Measurements from ENCODE around the gene S1PR3.

S1PR3 gene

DNA sequence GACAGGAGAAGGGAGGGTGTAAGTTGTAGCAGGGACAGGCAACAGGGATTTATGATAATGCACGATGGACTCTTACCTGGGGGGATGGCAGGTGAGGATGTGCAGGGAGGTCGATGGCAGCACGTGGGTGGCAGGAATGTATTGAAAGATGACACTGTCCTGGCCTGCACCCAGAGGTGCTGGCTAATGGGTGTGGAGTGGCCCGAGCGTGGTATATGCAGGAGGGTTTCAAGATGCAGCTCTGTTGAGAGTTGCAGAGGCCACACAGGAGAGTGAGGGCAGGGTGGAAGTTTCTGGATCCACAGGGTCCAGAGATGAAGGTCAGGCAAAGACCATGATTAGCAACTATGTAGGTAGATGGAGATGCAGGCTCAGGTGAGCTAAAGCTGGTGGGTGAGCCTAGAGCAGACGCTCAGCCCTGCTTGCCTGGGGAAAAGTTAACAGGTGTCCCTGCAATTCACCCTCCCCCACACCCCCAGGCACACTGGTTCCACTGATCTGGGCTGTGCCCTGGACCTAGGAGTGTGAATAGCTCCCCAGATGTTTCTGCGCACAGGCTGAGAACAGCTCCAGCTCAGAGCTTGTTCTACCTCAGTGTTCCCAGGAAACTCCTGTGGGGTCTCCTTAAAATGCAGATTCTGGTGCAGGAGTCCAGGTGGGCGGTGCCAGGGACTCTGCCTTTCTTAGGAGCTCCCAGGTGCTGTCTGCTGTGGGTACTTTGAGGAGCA is 21.5 kb upstream of the S1PR3 start:
- DNase-seq = no peak

GRCh38 chr9:88971131-88971960 is 19.9 kb upstream of the S1PR3 start:
- no peak for DNase-seq

DNA sequence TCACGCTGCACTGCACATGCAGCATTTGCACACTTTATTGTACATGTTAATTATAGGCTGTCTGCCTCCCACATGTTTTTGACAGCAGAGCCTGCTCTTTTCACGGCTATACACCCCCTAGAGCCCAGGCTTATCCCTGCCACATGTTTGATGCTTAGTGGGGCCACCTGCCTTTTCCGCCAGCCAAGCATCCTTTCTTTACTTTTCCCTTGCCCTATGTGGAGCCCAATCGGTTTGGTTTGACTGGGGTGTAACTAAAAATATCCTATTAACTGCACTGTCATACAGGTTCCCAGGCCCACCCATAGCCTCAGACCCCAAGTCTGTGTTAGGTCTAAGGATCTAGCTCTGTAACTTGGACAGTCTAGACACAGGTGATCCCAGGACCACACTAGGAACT is 18.9 kb upstream of the S1PR3 start:
- DNase-seq = no peak

GRCh38 chr9:88973281-88974045 is 17.8 kb upstream of the S1PR3 start:
- DNase-seq = peak; percentile 5

DNA sequence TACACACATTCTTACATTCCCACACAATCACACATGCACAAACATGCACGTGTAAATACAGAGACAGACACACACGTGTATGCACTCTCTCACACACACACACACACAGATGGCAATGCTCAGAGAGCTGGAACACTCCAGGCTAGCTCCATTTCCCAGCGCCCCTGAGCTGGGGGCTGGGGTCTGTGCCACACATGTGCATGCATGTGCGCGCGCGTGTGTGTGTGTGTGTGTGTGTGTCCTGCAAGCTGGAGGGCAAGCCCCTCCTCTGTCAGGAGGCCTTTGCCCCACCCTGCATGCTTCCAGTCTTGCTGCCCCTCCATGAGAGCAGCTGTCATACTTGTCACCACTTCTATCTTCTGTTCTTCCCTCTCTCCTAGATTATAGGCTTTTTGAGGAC is 16.6 kb upstream of the S1PR3 start:
- no peak for DNase-seq

DNA sequence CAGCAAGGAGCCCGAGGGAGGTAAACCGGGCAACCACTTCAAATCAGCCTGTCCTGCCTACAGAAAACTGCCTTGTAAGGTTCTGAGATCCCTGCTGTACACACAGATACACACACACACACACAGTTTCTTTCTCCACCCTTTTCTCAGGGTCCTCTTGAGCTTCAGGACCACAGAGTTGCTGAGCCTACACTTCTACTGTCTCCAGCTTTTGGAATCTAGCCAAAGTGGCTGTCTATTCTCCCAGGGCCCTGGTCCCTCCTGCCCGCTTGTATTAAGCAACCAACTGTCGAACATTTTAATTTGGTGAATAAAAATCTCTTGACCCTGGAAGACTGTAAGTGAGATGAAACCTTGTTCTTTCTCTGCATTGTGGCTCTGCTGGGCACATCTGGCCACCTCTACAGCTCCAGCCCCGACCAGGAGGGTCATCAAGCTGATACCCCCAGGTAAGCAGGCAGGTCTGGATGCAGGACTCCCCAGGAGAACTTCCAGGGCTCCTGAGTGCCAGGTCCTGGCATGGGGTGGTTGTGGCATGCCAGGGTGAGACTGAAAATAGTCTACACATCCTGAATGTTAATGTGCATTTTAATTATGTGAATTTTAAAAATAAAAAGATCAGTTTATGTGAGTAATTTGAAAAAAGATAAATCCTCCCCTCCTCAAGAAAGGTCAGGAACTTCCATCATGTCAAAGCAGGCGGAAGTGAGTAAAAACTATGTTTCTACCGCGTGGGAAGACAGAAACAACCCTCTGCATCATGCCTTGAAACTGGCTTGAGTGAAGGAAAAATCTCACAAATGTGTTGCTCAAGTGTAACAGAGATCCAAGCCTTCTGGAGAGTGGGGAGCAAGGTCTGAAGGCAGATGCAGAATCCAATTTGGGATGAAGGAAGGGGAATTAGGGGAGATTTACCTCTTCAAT is 15.0 kb upstream of the S1PR3 start:
- no peak for DNase-seq

- no peak for DNase-seq
Measured at GRCh38 chr9:88976890-88977257, 14.4 kb upstream of the S1PR3 start.

- no peak for DNase-seq
Measured at GRCh38 chr9:88978034-88978433, 13.2 kb upstream of the S1PR3 start.

- DNase-seq = no peak
Measured at GRCh38 chr9:88979021-88979420, 12.2 kb upstream of the S1PR3 start.

- no peak for DNase-seq
Measured at GRCh38 chr9:88979791-88980190, 11.5 kb upstream of the S1PR3 start.

DNA sequence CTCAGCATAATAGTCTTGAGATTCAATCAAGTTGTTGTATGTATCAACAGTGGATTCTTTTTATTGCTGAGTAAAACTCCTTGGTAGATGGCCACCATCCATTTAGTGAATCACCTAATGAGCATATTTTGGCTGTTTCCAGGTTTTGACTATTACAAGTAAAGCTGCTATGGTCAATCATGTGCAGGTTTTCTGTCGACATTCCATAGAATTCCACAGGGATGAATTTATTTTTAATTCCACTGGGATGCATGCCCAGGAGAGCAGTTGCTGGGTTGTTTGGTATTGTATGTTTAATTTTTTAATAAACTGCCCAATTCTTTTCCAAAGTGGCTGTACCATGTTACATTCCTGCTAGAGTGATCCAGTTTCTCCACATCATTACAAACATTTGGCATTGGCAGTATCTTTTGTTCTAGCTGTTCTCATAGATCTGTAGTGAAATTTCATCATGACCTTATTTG is 10.5 kb upstream of the S1PR3 start:
- no peak for DNase-seq

DNA sequence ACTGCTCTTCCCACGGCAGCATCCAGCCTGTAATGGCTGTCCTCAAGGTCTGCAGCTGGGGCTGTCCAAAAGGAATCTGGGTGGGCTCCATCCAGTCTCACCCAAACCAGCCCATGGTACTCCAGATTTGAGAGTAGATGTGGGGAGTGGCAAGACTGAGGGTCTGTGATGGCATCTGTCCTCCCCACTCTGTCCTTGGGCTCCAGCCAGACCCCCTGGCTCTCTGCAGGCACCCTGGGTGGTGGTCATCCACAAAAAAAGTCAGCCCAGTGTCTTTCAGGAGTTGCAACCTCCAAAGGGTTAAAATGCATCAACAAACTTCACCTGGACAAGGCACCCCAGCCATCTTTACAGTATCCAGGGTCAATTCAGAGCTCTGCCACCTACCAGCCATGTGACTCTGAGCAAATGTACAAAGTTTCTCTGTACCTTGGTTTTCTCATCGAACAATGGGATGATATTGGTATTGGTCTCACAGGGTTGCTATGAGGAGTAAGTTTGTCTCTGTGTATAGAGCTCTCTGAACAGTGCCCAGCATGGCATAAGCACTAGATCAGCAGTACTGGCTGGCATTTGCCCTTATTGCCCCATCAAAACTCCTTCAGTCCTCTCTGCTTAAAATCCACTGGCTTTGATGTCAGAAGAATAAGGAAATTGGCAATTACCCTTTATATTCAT is 7.3 kb upstream of the S1PR3 start:
- DNase-seq = no peak

DNA sequence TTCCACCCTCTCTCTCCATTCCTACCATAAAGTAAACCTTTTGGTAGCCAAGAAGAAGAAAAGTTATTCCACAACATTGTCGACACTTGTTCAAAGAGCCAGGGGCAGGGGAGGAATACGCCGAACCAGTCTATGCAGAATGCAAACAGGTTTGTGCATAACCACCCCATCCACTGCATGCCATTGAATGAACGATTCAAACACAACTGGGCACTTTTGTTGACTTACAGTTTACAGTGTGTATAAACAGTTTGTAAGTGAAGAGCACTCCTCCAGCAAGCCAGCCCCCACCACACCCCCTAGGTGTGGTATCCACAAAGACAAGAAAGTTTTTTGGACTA is 6.8 kb upstream of the S1PR3 start:
- DNase-seq = no peak

- no peak for DNase-seq
Measured at GRCh38 chr9:88985616-88986015, 5.7 kb upstream of the S1PR3 start.

DNA sequence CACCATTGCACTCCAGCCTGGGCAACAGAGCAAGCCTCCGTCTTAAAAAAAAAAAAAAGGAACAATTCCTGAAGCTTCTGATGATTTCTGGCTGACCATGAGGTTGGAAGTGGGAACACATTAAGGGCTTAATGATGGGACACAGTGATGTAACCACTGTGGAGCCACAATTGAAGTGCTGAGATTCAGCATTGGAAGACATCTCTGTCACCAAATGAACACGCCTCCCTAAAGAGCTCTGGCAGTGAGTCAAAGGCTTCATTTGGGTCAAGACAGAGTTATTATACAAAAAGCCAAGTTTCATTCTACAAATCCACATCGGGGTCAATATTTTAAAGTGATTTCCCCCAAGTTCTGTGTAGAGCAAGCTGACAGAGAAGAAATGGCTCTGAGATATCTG is 4.5 kb upstream of the S1PR3 start:
- DNase-seq = no peak

- no peak for DNase-seq
Measured at GRCh38 chr9:88987661-88988060, 3.6 kb upstream of the S1PR3 start.

DNA sequence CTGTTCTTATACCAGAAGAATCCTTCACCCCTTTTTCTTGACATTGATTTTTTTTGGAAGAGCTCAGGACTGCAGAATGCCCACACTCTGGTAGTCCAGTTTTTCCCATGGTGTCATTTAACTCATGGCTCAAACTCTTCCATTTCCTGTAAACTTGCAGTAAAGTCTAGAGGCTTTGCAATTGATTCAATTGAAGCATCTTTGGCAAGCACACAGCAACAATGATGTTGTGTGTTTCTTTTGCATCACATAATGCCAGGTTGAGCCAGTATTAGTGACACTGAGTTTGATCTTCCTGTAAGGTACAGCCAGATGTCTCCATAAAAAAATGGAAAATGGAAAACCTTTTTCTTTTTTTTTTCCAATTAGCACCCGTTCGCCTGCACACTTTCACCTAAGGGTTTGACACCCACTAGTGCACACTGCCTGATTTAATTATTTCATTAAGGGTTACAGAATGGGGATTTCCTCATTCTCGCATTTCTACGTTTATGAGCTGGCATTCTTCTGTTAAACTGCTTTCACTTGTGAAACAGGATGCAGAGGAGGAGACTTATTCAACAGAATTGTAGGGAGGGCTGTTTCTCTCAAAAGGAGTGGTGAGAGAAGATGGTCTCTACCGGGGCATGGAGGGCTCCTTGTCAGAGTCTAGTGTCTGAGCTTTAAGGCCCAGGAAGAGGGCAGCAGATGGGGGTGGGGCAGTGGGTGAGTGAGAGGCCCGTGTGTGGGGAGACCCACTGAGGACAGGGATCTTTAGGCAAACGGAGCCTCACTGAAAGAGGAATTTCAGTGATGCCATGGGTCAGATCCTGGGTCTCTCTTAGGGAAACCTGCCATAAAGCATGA is 2.2 kb upstream of the S1PR3 start:
- no peak for DNase-seq

DNA sequence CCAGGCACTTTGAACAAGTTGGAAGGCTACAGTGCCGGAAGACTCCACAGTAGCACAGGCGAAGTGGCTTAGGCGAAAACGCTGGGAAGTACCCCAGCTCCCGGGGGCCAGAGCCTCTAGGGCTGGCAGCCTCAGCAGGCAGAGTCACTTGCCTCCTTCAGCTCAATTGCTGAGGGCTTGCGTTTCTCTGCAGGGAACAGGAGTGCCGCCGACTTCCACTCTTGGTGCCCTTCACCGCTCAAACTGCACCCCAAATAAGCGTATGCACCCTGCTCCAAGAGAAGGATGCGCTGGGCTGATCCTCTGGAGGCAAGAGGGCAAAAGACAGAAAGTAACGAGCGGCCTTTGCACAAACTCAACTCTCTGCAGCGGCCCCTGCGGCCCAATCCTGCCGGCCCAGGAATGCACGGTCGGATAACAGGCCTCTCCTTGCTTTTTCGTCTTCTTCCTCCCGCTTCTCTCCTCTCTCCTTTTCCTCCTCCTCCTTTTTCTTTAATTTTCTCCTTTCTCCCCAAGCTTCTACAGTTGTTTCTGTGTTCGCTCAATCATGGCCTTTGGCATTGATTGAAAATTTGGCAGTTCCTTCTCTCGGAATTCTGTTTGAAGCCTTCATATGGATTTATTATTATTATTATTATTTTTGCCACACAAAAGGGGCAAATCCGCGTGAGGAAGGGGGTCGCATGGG is 1.1 kb upstream of the S1PR3 start:
- no peak for DNase-seq

DNA sequence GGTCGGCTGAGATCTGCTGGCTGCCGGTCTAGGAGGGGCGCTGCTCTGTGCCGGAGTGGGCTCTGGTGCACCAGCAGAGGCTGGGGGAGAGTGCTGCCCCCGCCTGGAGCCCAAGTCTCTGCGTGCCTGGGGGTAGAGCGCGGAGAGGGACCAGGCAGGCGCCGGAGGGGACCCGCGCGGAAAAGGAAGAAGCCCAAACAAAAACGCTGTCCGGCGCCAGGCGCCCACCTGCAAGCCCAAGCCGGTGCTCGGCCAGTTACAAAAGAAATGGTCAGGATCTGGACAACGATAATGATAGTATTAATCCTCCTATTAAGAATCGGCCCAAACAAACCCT is 571 bp upstream of the S1PR3 start:
- DNase-seq = no peak

DNA sequence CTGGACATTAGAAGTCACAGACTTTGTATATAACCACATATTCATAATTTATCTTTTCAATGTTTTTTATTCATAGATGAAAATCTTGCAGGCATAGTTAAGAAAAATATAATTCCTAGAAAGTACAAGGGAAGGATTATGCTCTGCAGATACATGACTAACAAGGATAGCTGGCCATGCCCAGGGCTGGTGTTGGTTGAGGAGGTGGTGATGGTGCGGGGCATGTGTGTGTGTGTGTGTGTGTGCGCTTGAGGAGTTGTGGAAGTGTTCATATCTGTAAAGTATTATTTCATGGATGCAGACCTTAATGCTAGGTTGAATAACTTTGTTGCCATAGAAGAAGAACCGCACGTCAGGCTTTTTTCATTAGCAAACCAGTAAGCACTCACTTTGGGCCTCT is 1.3 kb downstream of the S1PR3 start:
- DNase-seq = no peak

GRCh38 chr9:88993327-88993726 is 2.1 kb downstream of the S1PR3 start:
- DNase-seq = no peak
